BJ (cell line): ENCODE results near the gene DLX1. TPM values are rescaled to one million over a fixed set of nuclear protein-coding genes. Genes with fewer than 3 reads are reported as not detected.

Source experiments
- CTCF ChIA-PET: fragments of 350-600 bp; formaldehyde crosslinking; extraction: SDS; loops from one replicate; lab custom pipeline; 2021; ENCODE audit warnings: antibody characterized with exemption, inconsistent platforms; lab: Yijun Ruan, JAX
- POLR2A ChIA-PET: fragments of 300-600 bp; sonication (Branson Sonifier 250); formaldehyde crosslinking; extraction: SDS; loops from one replicate; lab custom pipeline; 2021; ENCODE audit warnings: antibody characterized with exemption; lab: Charles Lee
- DNase-seq: peaks from one replicate; pipeline ENCODE4 v3.0.0-alpha.2; 2011; ENCODE audit warnings: low read depth
- H3K27me3 ChIP-seq: 2 replicates; pipeline ENCODE4 v1.6.0; 2011; ENCODE audit warnings: low read length; ENCODE audit not compliant: control insufficient read depth, insufficient read depth
- H3K36me3 ChIP-seq: 2 replicates; pipeline ENCODE4 v1.5.1; 2011; ENCODE audit warnings: low read length; ENCODE audit not compliant: control insufficient read depth, insufficient read depth
- H3K4me3 ChIP-seq: 2 replicates; pipeline ENCODE4 v1.5.1; 2011; ENCODE audit warnings: low read depth, mild to moderate bottlenecking, control low read depth, low read length
- polyA plus RNA-seq: library from polyadenylated mRNA; depleted of rRNA; stranded (reverse); fragments of >200 nt; gene quantifications from 2 replicates; pipeline ENCODE4 v1.2.3, GENCODE V29; 2011
- TF ChIP-seq, protein P1 (sequence below): IDR thresholded peaks from 2 replicates; pipeline ENCODE4 v1.5.1; 2011; ENCODE audit warnings: low read depth, mild to moderate bottlenecking, control low read depth, inconsistent platforms, low read length, moderate library complexity; ENCODE audit not compliant: insufficient read depth

Gene DLX1
- polyA plus RNA-seq, 1 experiment, result 1.4 TPM

DNA sequence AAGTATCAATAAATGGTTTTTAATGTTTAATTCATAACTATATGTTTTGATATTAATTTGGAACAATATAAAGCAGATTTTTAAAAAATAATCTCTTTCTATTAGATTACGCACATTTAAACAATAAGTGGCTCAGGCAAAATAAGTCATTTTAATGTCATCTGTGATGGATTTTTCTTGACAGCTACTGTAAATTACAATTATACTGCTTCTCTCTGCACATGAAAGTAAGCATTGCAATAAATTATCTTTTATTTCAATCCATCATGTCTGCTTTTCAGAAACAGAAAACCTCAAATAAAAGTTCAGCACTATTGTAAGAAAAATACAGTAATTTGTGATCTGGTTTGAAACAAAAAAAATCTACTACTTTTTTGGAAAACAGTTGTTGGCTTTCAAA, 11.1 kb upstream of the DLX1 start:
- ChIA-PET CTCF (no interaction called here), POLR2A (no interaction called here)
- H3K27me3 ChIP-seq, result no peaks in the 10 kb centered on the region
- no peaks in the 10 kb centered on the region for H3K36me3 ChIP-seq
- TF ChIP-seq, protein P1, sequence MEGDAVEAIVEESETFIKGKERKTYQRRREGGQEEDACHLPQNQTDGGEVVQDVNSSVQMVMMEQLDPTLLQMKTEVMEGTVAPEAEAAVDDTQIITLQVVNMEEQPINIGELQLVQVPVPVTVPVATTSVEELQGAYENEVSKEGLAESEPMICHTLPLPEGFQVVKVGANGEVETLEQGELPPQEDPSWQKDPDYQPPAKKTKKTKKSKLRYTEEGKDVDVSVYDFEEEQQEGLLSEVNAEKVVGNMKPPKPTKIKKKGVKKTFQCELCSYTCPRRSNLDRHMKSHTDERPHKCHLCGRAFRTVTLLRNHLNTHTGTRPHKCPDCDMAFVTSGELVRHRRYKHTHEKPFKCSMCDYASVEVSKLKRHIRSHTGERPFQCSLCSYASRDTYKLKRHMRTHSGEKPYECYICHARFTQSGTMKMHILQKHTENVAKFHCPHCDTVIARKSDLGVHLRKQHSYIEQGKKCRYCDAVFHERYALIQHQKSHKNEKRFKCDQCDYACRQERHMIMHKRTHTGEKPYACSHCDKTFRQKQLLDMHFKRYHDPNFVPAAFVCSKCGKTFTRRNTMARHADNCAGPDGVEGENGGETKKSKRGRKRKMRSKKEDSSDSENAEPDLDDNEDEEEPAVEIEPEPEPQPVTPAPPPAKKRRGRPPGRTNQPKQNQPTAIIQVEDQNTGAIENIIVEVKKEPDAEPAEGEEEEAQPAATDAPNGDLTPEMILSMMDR, result no peak
- DNase-seq, result no peak
- no peak overlapping the region for H3K4me3 ChIP-seq

DNA sequence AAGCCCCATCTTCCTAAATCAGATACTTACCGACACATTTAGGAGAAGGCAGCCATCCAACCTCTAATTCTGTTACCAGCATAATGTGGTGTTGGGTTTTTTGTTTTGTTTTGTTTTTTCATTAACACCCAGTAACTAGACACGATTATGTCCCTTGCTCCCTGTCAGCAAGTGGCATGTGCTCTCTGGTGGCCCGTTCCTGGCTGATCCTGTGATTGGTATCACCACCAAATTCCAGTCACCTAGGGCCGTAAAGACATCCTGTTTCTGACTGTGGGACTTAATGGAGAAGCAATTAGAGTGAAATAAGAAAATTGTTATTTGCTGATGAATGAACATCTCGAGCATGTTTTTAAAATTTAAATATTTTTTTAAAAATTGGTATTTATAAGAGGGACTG, 5.9 kb upstream of the DLX1 start:
- no peak for DNase-seq
- CTCF ChIA-PET, result no interaction called here
- POLR2A ChIA-PET, result no interaction called here
- Histone ChIP-seq H3K4me3 (no peak overlapping the region), H3K36me3 (no peaks in the 10 kb centered on the region), H3K27me3 (peaks cover 33% of the 10 kb centered on the region)
- TF ChIP-seq, protein P1, result no peak

DNA sequence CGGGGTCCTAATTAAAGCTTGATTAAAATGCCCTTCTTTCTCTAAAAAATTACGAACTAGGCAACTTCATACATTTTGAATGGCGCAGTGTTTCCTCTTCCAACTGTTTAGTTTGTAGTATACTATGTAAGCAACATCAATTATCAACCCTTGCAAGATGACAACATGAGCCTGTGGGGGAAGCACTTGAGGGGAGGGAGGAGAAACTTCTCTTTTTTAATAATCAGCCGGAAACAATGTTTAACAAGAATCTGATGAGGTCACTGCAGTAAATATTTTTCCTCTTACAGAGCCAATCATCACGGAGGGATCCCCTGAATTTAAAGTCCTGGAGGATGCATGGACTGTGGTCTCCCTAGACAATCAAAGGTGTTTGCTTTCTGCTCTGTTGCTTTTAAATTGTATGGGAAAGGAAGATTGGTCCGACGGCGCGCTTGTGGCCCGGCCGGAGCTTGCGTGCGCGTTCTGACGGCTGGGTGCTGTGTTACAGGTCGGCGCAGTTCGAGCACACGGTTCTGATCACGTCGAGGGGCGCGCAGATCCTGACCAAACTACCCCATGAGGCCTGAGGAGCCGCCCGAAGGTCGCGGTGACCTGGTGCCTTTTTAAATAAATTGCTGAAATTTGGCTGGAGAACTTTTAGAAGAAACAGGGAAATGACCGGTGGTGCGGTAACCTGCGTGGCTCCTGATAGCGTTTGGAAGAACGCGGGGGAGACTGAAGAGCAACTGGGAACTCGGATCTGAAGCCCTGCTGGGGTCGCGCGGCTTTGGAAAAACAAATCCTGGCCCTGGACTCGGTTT, 5.3 kb upstream of the DLX1 start:
- POLR2A ChIA-PET, result no interaction called here
- CTCF ChIA-PET, result no interaction called here

DNA sequence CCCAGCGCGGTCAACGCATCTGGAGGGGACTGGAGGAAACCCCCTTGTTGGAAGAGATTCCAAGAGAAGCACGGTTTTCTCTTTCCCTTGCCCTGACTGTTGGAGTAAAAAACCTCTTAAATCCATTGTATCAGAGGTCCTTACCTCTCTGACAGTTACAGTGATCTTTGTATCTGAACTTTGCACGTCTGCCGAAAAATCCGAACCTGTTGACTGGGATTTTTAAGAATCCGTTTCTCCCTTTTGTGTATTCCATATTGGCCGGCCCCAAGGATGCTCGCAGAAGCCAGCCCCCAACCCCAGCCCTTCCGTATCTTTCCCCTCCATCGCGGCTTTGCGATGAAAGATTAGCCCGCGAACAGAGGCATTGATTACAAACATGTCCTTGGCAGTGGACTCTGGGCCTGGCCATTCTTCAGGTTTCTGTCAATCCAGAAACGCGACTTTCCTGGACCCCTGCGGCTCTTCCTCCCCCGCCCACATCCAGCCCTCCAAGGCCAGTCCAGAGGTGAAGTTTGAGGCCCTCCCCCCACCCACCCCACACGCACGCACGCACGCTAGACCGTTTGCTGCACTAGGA, 4.6 kb upstream of the DLX1 start:
- no peak for DNase-seq
- Histone ChIP-seq H3K4me3 (no peak overlapping the region), H3K36me3 (no peaks in the 10 kb centered on the region), H3K27me3 (peaks cover 33% of the 10 kb centered on the region)
- CTCF ChIA-PET, result no interaction called here
- TF ChIP-seq, protein P1, result no peak
- POLR2A ChIA-PET, result no interaction called here

More for the DNA sequence above, 5.3 kb upstream of the DLX1 start:
- no peaks in the 10 kb centered on the region for H3K36me3 ChIP-seq
- TF ChIP-seq, protein P1, result no peak
- no peak overlapping the region for H3K4me3 ChIP-seq
- peaks cover 33% of the 10 kb centered on the region for H3K27me3 ChIP-seq
- no peak for DNase-seq

DNA sequence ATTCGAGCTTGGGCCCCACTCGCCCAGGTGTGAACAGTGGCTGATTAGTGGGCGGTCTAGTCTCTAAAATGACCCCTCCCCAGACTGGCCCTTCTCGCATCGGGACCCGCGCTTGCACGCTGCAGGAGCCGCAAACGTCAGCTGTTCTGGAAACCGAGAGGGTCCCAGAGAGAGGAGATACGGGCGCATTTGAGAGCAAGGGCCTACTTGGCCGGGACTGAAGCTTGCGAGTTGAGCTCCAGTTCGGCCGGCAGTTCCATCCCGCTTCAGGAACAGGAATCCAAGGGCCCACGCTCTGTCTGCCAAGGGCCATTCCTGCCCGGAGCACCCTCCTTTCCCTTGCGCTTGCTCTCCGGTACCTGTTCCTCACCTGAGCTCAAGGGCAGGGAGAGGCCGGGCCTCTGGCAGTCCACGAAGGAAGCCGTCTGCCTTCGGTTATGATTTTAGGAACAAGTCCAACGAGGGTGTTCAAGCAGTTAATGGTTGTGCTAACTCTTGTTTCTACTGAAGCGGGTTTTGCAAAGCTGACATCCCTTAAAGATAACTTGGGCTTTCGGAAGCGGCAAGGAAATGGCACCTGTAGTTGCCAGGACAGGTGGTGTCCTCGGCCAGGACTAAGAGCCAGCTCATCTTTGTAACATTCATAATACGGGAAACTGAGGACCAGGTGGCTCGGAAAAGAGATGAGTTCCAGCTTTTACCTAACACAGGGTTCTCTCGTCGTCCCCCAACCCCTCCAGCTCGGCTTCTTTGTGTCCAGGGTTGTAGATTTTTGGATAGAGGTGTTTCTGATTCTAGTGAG, 3.9 kb upstream of the DLX1 start:
- no peak overlapping the region for H3K4me3 ChIP-seq
- no peaks in the 10 kb centered on the region for H3K36me3 ChIP-seq
- H3K27me3 ChIP-seq, result peaks cover 36% of the 10 kb centered on the region
- no peak for DNase-seq
- CTCF ChIA-PET, result interaction anchor here (1.4 kb wide), 1 partner anchor 23 kb away, joined by 3 read pairs; no protein-coding TSS in a partner anchor
- TF ChIP-seq, protein P1, result no peak
- POLR2A ChIA-PET, result no interaction called here
